IPS-15b (cell line): ENCODE results near the gene NOL3.

Experiments
- H3K27me3 ChIP-seq: one replicate; pipeline ENCODE4 v1.6.1; 2013; ENCODE audit warnings: low read length; ENCODE audit not compliant: control insufficient read depth, insufficient read depth
- H3K36me3 ChIP-seq: one replicate; pipeline ENCODE4 v1.6.1; 2013; ENCODE audit warnings: low read length; ENCODE audit not compliant: control insufficient read depth, insufficient read depth
- H3K4me1 ChIP-seq: one replicate; pipeline ENCODE4 v1.6.1; 2013; ENCODE audit warnings: mild to moderate bottlenecking, low read length; ENCODE audit not compliant: control insufficient read depth, insufficient read depth
- H3K4me3 ChIP-seq: one replicate; pipeline ENCODE4 v1.5.1; 2013; ENCODE audit warnings: low read depth, low read length
- H3K9ac ChIP-seq: one replicate; pipeline ENCODE4 v1.6.1; 2013; ENCODE audit warnings: low read depth, mild to moderate bottlenecking, low read length
- H3K9me3 ChIP-seq: one replicate; pipeline ENCODE4 v1.6.1; 2013; ENCODE audit warnings: mild to moderate bottlenecking, low read length; ENCODE audit not compliant: control insufficient read depth, insufficient read depth

NOL3 gene

DNA sequence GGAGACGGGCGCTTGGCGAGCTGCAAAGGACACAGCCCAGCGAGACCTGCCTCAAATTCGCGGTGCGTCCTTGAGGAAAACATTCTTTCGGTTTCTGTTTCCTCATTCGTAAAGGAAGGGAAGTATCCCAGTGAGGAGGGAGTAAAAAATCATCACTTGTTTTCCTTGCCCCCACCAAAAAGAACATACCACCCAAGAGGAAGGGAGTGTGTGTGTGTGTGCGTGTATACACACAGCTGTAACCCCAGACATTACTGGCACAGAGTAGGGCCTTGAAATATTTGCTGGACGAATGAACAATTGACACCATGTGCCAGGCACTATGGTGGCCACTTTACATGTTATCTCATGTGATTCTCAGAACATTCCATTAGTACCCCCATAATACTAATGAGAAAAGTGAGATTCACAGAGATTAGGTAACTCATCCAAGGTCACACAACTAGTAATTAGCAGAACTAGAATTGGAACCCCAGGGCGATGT, 15.4 kb downstream of the NOL3 start:
- Histone ChIP-seq H3K36me3 (no peaks in the 10 kb centered on the region), H3K27me3 (peaks cover 24% of the 10 kb centered on the region), H3K4me1 (no peaks in the 10 kb centered on the region), H3K9ac (no peak overlapping the region), H3K9me3 (no peaks in the 10 kb centered on the region), H3K4me3 (no peak overlapping the region)

GRCh38 chr16:67186550-67186950, 16.2 kb downstream of the NOL3 start:
- Histone ChIP-seq H3K4me1 (no peaks in the 10 kb centered on the region), H3K4me3 (no peak overlapping the region), H3K36me3 (no peaks in the 10 kb centered on the region), H3K9ac (no peak overlapping the region), H3K27me3 (peaks cover 24% of the 10 kb centered on the region), H3K9me3 (no peaks in the 10 kb centered on the region)

- Histone ChIP-seq H3K27me3 (peaks cover 24% of the 10 kb centered on the region), H3K4me1 (no peaks in the 10 kb centered on the region), H3K9ac (no peak overlapping the region), H3K4me3 (no peak overlapping the region), H3K36me3 (no peaks in the 10 kb centered on the region), H3K9me3 (no peaks in the 10 kb centered on the region)
Measured at GRCh38 chr16:67187175-67187890, 17.0 kb downstream of the NOL3 start.

GRCh38 chr16:67188323-67188722, 18.0 kb downstream of the NOL3 start:
- H3K4me1 ChIP-seq: peaks cover 3% of the 10 kb centered on the region
- no peaks in the 10 kb centered on the region for H3K9me3 ChIP-seq

GRCh38 chr16:67188798-67189197, 18.5 kb downstream of the NOL3 start:
- Histone ChIP-seq H3K9me3 (no peaks in the 10 kb centered on the region), H3K4me1 (peaks cover 3% of the 10 kb centered on the region), H3K4me3 (no peak overlapping the region), H3K36me3 (peaks cover 9% of the 10 kb centered on the region), H3K27me3 (peaks cover 24% of the 10 kb centered on the region), H3K9ac (no peak overlapping the region)

More at GRCh38 chr16:67188323-67188722, 18.0 kb downstream of the NOL3 start:
- H3K4me3 ChIP-seq: no peak overlapping the region
- peaks cover 4% of the 10 kb centered on the region for H3K36me3 ChIP-seq
- peaks cover 24% of the 10 kb centered on the region for H3K27me3 ChIP-seq
- H3K9ac ChIP-seq: no peak overlapping the region

DNA sequence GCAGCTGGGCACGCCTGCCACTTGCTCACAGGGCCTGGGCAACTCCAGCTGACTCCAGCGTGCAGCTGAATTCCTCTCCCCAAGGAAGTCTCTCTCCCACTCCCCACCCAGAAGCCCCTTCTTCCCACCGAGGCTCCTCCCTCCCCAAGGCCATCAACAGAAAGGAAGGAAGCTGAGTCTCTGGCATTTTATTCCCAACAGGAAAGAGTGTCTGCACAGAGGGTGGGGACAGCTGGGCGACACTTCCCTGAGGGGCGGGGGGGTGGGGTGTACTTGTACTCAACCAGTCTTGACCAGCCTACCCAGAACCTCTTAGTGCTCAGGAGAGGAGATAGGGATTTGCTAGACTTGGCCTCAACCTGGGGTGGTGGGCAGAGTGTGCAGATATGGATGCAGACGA, 19.7 kb downstream of the NOL3 start, which contains the start of gene EXOC3L1:
Gene EXOC3L1, minus strand, starts transcription at position 96 of the 400 bp plus-strand sequence. CDS start 460 bp downstream, outside the sequence.
- Histone ChIP-seq H3K36me3 (peaks cover 20% of the 10 kb centered on the region), H3K9ac (no peak within 1 kb of the TSS), H3K9me3 (no peaks in the 10 kb centered on the region), H3K4me1 (peaks cover 3% of the 10 kb centered on the region), H3K27me3 (peaks cover 17% of the 10 kb centered on the region), H3K4me3 (peak within 1 kb of the TSS; percentile 30)

DNA sequence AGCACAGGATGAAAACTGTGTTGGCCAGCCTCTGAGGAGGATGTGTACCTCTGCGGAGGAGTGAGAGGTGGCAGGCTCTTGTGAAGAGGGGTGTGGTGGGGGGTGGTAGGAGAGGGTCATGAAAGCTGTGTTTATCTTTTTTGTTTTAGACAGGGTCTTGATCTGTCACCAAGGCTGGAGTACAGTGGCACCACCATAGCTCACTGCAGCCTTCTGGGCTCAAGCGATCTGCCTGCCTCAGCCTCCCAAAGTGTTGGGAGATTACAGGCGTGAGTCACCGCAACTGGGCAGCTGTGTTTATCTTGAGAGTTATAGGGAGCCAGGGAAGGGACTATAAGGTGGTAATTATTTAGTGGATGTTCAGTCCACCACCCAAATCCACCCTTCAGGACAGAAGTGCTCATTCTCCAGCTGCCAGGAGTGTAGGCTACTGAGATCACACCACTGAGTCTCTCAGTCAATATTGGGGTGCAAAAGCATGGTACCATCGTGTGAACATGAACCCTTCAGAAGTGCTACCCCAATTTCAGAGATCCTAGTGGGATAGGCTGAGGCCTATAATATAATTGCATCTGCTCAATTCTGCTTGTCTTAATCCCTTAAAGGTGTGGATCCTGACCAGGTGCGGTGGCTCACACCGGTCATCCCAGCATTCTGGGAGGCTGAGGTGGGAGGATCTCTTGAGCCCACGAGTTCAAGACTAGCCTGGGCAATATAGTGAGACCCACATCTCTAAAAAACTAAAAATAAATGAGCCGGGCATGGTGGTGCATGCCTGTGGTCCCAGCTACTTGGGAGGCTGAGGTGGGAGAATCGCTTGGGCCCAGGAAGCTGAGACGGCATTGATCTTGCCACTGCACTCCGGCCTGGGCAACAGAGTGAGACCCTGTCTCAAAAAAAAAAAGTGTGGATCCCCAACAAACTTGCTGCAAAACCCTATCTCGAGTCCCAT, 20.4 kb downstream of the NOL3 start:
- no peak overlapping the region for H3K9ac ChIP-seq
- H3K36me3 ChIP-seq: peaks cover 27% of the 10 kb centered on the region
- no peaks in the 10 kb centered on the region for H3K9me3 ChIP-seq
- H3K27me3 ChIP-seq: peaks cover 12% of the 10 kb centered on the region
- H3K4me1 ChIP-seq: peaks cover 3% of the 10 kb centered on the region
- no peak overlapping the region for H3K4me3 ChIP-seq

DNA sequence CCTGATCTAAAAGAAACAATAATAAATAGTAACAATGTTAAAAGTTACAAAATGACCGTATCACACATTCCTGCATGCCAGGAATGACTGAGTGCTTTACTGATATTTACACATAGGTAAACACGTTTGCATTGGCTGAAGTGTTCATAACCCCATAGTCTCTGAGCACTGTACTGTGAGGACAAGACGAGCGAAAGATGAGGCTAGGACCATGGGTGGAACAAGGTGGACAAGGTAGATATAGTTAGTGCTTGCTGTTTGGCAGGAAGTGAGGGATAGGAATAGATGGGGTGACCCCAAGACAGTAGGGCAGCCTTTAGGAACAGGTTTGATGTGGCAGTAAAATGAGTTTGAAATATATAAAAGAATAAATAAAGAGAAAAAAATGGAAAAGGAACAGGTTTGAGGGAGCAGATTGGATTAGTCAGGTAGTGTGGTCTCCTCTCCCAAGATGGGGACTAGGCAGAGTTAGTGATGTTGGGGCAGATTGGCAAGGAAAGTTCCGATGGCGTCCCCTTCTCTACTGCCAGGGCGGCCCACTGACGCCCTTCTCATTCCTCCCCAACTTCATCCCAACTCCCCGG, 21.2 kb downstream of the NOL3 start:
- H3K4me1 ChIP-seq: peaks cover 3% of the 10 kb centered on the region
- H3K4me3 ChIP-seq: peak overlapping the region; percentile 97
- no peak overlapping the region for H3K9ac ChIP-seq
- peaks cover 4% of the 10 kb centered on the region for H3K27me3 ChIP-seq
- no peaks in the 10 kb centered on the region for H3K9me3 ChIP-seq
- H3K36me3 ChIP-seq: peaks cover 34% of the 10 kb centered on the region

- H3K9me3 ChIP-seq: no peaks in the 10 kb centered on the region
- H3K36me3 ChIP-seq: peaks cover 41% of the 10 kb centered on the region
- H3K9ac ChIP-seq: peak within 1 kb of the TSS; percentile 79
- H3K4me3 ChIP-seq: peak within 1 kb of the TSS; percentile 97
- H3K27me3 ChIP-seq: no peaks in the 10 kb centered on the region
- H3K4me1 ChIP-seq: peaks cover 3% of the 10 kb centered on the region
Measured at GRCh38 chr16:67191995-67192681, 21.8 kb downstream of the NOL3 start, which contains the start of gene E2F4. E2F4 (plus strand) TSS chr16:67192155; CDS start chr16:67192228, 73 bp downstream.

DNA sequence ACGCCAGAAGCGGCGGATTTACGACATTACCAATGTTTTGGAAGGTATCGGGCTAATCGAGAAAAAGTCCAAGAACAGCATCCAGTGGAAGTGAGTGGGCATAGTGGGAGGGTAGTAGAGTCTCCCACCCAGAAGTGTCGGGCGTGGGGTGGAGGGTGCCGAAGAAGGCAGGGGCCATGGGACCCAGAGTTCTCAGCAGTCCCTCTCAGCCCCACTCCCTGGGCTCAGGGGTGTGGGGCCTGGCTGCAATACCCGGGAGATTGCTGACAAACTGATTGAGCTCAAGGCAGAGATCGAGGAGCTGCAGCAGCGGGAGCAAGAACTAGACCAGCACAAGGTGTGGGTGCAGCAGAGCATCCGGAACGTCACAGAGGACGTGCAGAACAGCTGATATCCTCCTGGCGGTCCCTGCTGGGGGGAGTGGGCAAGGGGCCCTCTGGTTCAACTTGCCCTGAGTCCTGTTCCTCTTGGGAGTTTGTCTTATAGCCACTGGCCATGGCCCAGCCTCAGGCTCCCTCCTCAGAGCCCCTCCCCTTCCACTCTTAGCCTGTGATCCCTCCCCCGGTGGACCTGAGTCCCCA, 22.5 kb downstream of the NOL3 start:
- peaks cover 3% of the 10 kb centered on the region for H3K4me1 ChIP-seq
- H3K27me3 ChIP-seq: no peaks in the 10 kb centered on the region
- no peaks in the 10 kb centered on the region for H3K9me3 ChIP-seq
- H3K9ac ChIP-seq: peak overlapping the region; percentile 79
- H3K36me3 ChIP-seq: peaks cover 47% of the 10 kb centered on the region
- peak overlapping the region; percentile 97 for H3K4me3 ChIP-seq
